ENCODE data around the gene ADSS1. TPM values are rescaled to one million over a fixed set of nuclear protein-coding genes. Genes with fewer than 3 reads are reported as not detected.

The ADSS1 gene
- polyA plus RNA-seq, 1 donor (not counting 4 experiments of a cell fraction or from before 2014, with no cell fraction given): 1.7 TPM

DNA sequence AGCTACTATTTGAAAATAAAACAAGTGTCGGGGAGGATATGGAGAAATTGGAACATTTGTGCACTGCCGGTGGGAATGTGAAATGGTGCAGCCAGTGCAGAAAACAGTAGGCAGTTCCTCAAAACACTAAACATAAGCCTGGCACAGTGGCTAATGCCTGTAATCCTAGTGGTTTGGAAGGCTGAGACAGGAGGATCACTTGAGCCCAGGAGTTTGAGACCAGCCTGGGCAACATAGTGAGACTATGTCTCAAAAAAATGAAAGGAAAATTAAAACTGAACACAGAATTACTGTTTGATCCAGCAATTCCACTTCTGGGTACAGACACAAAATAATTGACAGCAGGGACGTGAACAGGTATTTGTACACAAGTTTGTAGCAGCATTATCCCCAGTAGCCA is 41.5 kb downstream of the ADSS1 start:
- H3K4me1 ChIP-seq (ENCODE audit: control insufficient read depth, extremely low read depth, insufficient read depth, low read length): no peaks in the 10 kb centered on the region
- H4K20me1 ChIP-seq (ENCODE audit: control insufficient read depth, extremely low read depth, insufficient read depth, low read length): no peaks in the 10 kb centered on the region
- H3K4me3 ChIP-seq (ENCODE audit: control insufficient read depth in 2 of 3, extremely low read depth in 1 of 3, insufficient read depth in 2 of 3, low read depth in 1 of 3, low read length in 3 of 3): no peak overlapping the region
- H3K27me3 ChIP-seq (ENCODE audit: control insufficient read depth, extremely low read depth, insufficient read depth, low read length): no peaks in the 10 kb centered on the region
- H3K36me3 ChIP-seq (ENCODE audit: control insufficient read depth in 2 of 2, extremely low read depth in 1 of 2, insufficient read depth in 2 of 2, low read length in 2 of 2): peaks cover 0 to 1% of the 10 kb centered on the region in 2 experiments
- DNase-seq (ENCODE audit: low read depth, low spot score) (no peak), FAIRE-seq (no peak)
- H2AFZ ChIP-seq (ENCODE audit: control insufficient read depth, low read length): no peak overlapping the region
- no peak overlapping the region for H3K4me2 ChIP-seq (ENCODE audit: control insufficient read depth, extremely low read depth, insufficient read depth, low read depth, low read length)
- no peaks in the 10 kb centered on the region for H3K79me2 ChIP-seq (ENCODE audit: control insufficient read depth, insufficient read depth, low read length)
- dilution Hi-C loops (cut with MboI; ENCODE audit: extremely low pct_ligation_motif_present, low sequenced_read_pairs): no loop called here
- H3K9me3 ChIP-seq (ENCODE audit: control insufficient read depth, low read depth, low read length): no peaks in the 10 kb centered on the region
- H3K9me1 ChIP-seq (ENCODE audit: control insufficient read depth, extremely low read depth, insufficient read depth, low read length): no peaks in the 10 kb centered on the region
- H3K9ac ChIP-seq (ENCODE audit: control insufficient read depth, extremely low read depth, insufficient read depth, low read length): no peak overlapping the region
- TF ChIP-seq EZH2 (IDR thresholded peaks at IDR 0.05; ENCODE audit: low read length): no peak
- no peak for TF ChIP-seq CTCF (optimal IDR thresholded peaks at IDR 0.05 in 1 of 3, IDR thresholded peaks at IDR 0.05 in 1 of 3, conservative IDR thresholded peaks at IDR 0.05 in 1 of 3; ENCODE audit: extremely low read depth in 1 of 3, insufficient read depth in 2 of 3, low read length in 3 of 3)
- H3K27ac ChIP-seq (ENCODE audit: control insufficient read depth, insufficient read depth, low read length): no peak overlapping the region

DNA sequence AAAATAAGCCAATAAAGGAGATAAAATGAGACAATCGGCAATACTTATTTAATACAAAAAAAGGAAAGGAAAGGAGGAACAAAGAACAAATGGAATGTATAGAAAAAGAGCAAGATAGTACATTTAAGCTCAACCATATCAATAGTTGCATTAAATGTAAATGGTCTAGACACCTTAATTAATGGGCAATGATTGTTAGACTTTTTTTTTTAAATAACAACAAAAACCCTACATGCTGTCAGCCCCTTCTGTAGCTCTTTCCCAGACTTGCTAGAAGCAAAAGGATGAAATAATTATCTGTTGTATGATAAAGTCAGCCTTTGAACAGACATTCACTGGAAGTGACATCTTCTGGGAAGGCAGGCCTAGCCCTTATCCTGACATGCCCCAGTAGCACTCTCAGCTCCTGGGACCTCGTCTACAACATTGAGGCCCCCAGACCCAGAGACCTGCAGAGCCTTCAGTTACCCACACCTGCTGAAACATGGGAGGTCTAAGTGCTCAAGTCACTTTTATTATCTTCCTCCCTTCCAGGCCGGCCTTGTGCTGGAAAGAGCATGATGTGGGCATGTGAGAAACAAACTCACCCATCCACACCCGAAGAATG is 42.3 kb downstream of the ADSS1 start:
- H3K27me3 ChIP-seq (ENCODE audit: control insufficient read depth, extremely low read depth, insufficient read depth, low read length): no peaks in the 10 kb centered on the region
- H3K4me2 ChIP-seq (ENCODE audit: control insufficient read depth, extremely low read depth, insufficient read depth, low read depth, low read length): no peak overlapping the region
- H3K9me3 ChIP-seq (ENCODE audit: control insufficient read depth, low read depth, low read length): no peaks in the 10 kb centered on the region
- dilution Hi-C loops (cut with MboI; ENCODE audit: extremely low pct_ligation_motif_present, low sequenced_read_pairs): no loop called here
- FAIRE-seq (no peak), DNase-seq (ENCODE audit: low read depth, low spot score) (no peak)
- H3K36me3 ChIP-seq (ENCODE audit: control insufficient read depth in 2 of 2, extremely low read depth in 1 of 2, insufficient read depth in 2 of 2, low read length in 2 of 2): peaks cover 5 to 7% of the 10 kb centered on the region in 2 experiments
- no peak overlapping the region for H3K9ac ChIP-seq (ENCODE audit: control insufficient read depth, extremely low read depth, insufficient read depth, low read length)
- H3K9me1 ChIP-seq (ENCODE audit: control insufficient read depth, extremely low read depth, insufficient read depth, low read length): no peaks in the 10 kb centered on the region
- no peaks in the 10 kb centered on the region for H4K20me1 ChIP-seq (ENCODE audit: control insufficient read depth, extremely low read depth, insufficient read depth, low read length)
- H3K4me1 ChIP-seq (ENCODE audit: control insufficient read depth, extremely low read depth, insufficient read depth, low read length): no peaks in the 10 kb centered on the region
- H3K4me3 ChIP-seq (ENCODE audit: control insufficient read depth in 2 of 3, extremely low read depth in 1 of 3, insufficient read depth in 2 of 3, low read depth in 1 of 3, low read length in 3 of 3): no peak overlapping the region
- no peaks in the 10 kb centered on the region for H3K79me2 ChIP-seq (ENCODE audit: control insufficient read depth, insufficient read depth, low read length)
- H3K27ac ChIP-seq (ENCODE audit: control insufficient read depth, insufficient read depth, low read length): no peak overlapping the region
- H2AFZ ChIP-seq (ENCODE audit: control insufficient read depth, low read length): no peak overlapping the region
- TF ChIP-seq CTCF (optimal IDR thresholded peaks at IDR 0.05 in 1 of 3, IDR thresholded peaks at IDR 0.05 in 1 of 3, conservative IDR thresholded peaks at IDR 0.05 in 1 of 3; ENCODE audit: extremely low read depth in 1 of 3, insufficient read depth in 2 of 3, low read length in 3 of 3) (no peak), EZH2 (IDR thresholded peaks at IDR 0.05; ENCODE audit: low read length) (no peak)

Measured in keratinocyte (primary cell).